H1 (cell line): ENCODE results near the gene GPANK1. TPM values are rescaled to one million over a fixed set of nuclear protein-coding genes. Genes with fewer than 3 reads are reported as not detected.

Source experiments
- CHD7 ChIP-seq: fragments of 300-600 bp; sonication (generic); IDR thresholded peaks from 2 replicates; pipeline ENCODE4 v1.7.1; 2012; ENCODE audit warnings: low read length, moderate library complexity, mild to moderate bottlenecking, inconsistent platforms; ENCODE audit not compliant: insufficient replicate concordance
- KDM4A ChIP-seq: IDR thresholded peaks from one replicate; pipeline ENCODE4 v1.7.1; 2012; ENCODE audit warnings: low read depth, mild to moderate bottlenecking, moderate library complexity, low read length, inconsistent platforms; ENCODE audit not compliant: severe bottlenecking
- POLR2A ChIP-seq, 2 experiments: IDR thresholded peaks; 1 replicate in 1 of 2; 2 replicates in 1 of 2; pipeline ENCODE4 v1.6.1; 2011; ENCODE audit warnings: low read depth in 2 of 2, low read length in 2 of 2, mild to moderate bottlenecking in 2 of 2; ENCODE audit errors: control extremely low read depth in 1 of 2
- SIN3A ChIP-seq, 2 experiments: IDR thresholded peaks in 1 of 2; conservative IDR thresholded peaks in 1 of 2; 2 replicates each; pipeline ENCODE4 v1.6.1; 2011 to 2012; ENCODE audit warnings: low read length in 2 of 2, improper control_type of control experiment in 1 of 2, low read depth in 1 of 2, mild to moderate bottlenecking in 1 of 2
- SIX5 ChIP-seq: IDR thresholded peaks from 2 replicates; pipeline ENCODE4 v1.6.1; 2011; ENCODE audit warnings: mild to moderate bottlenecking, low read depth, low read length
- SRF ChIP-seq: IDR thresholded peaks from 2 replicates; pipeline ENCODE4 v1.6.1; 2011; ENCODE audit warnings: mild to moderate bottlenecking, low read depth, low read length, moderate library complexity
- ZNF274 ChIP-seq: IDR thresholded peaks from 2 replicates; pipeline ENCODE4 v1.7.0; 2012; ENCODE audit warnings: low read length, borderline replicate concordance; ENCODE audit errors: extremely low read depth
- polyA plus RNA-seq, 7 experiments: library from polyadenylated mRNA; depleted of rRNA in 3 of 7; stranded (reverse) in 5 of 7; unstranded in 2 of 7; fragments of >200 nt in 5 of 7; fragments of 200-250 nt in 2 of 7; gene quantifications; 1 replicate in 5 of 7; 2 replicates in 1 of 7; 4 replicates in 1 of 7; pipeline versions ENCODE4 v1.2.1 to v1.2.3, GENCODE V29; 2011 to 2013; ENCODE audit warnings: missing spikeins in 2 of 7, mixed read lengths in 2 of 7
- total RNA-seq: library from RNA; stranded (reverse); fragmentation: NEBNext Ultra II Directional; extraction: Animal tissue kit (Norgen Biotek cat#: 25700); gene quantifications from 2 replicates; pipeline ENCODE4 v1.2.1, GENCODE V29; 2021

GPANK1 gene
- total and polyA plus RNA-seq, 2 of the 8 experiments (the other 6 are each of a cell fraction or from before 2014, with no cell fraction given): 24.5 to 30.2 TPM

DNA sequence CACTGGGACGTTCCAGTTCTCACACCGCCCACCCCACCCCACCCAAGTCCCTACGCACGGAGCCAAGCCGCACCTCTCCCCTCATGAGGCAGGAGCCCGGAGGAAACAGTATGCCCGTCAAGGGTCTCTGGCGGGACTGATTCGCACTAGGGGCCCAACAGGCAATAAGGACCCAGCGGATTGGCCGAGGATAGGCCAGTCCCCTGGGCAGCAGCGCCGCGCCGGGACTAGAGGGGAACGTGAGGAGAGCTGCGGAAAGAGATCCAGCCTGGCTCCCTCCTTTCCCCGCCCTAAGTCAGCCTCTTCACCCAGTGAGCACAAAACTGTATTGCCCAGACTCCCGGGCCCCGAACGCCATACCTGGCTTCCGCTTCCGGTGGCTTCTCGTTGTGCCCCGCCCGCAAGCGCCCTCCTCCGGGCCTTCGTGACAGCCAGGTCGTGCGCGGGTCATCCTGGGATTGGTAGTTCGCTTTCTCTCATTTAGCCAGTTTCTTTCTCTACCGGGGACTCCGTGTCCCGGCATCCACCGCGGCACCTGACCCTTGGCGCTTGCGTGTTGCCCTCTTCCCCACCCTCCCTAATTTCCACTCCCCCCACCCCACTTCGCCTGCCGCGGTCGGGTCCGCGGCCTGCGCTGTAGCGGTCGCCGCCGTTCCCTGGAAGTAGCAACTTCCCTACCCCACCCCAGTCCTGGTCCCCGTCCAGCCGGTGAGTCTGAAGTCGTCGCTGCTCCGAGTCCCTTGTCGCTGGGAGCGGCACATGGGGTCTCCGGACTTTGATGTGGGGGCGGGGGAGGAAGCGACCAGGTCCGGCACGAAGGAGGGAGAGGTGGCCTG lies 922 bp upstream of the GPANK1 start, which contains the start of gene CSNK2B (continued):
- TF ChIP-seq CHD7: no peak
- peak; percentile 88 for TF ChIP-seq SIX5
- no peak for TF ChIP-seq ZNF274
- peak; percentile 42; the same call in 1 of the 2 replicates for TF ChIP-seq SRF
- TF ChIP-seq POLR2A (IDR thresholded peaks at IDR 0.05; ENCODE audit: control extremely low read depth in 1 of 2, low read depth in 2 of 2, low read length in 2 of 2): peak in 1 of 2 experiments; percentile 95; a peak in 2 of 3 replicates
- TF ChIP-seq SIN3A (conservative IDR thresholded peaks at IDR 0.05 in 1 of 2, IDR thresholded peaks at IDR 0.05 in 1 of 2; ENCODE audit: low read depth in 1 of 2, low read length in 2 of 2): peak in 1 of 2 experiments; percentile 94; a peak in 2 of 4 replicates
- peak; percentile 80 for TF ChIP-seq KDM4A
